ENCODE measurements around the gene PIGM. TPM values are rescaled to one million over a fixed set of nuclear protein-coding genes. Genes with fewer than 3 reads are reported as not detected.

Gene PIGM
- total and polyA plus RNA-seq, 2 of the 13 experiments (the other 11 are each of a cell fraction or from before 2014, with no cell fraction given): 3.4 to 4.6 TPM

DNA sequence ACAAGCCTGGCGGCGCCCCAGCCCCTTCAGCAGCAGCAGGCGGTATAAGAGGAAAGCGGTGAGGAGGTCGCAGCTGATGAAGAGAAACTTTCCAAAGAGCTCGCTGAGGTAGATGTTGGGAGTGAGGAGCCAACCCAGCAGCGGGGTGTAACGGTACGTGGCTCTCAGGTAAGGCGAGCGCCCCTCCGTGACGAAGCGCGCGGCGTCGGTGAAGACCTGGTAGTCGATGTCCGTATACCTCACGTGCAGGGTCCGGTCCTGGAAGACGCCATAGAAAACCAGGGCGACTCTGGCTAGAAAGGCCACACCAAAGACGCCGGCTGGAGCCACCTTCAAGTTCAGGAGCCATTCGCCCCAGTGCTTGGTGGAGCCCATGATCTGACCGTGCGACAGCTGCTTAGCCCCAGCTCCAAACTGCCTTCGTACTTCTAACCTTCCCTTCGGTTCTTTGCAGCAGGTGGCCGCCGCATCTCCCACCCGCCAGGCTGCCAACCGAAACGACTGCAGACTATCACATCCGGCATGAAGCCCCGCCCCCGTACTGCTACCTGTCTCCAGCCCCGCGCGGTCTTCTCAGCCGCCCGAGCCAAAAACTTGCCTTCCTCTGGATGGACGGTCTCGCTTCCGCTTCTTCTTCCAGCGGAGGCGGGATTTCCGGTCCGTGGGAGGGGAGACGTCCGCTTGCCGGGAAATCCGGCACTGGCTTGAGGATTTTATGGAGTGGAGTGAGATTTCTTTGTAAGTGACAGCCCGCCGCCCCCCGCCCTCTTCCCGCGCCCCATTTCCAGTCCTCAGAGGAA lies at the start of gene PIGM (continued):
- TF ChIP-seq ELF4 (CRISPR knock-in tag; IDR thresholded peaks at IDR 0.05; ENCODE audit: borderline replicate concordance) (peak; percentile 56; the same call in 1 of the 2 replicates), KMT2A (CRISPR knock-in tag; IDR thresholded peaks at IDR 0.05) (peak; percentile 76), ZNF207 (IDR thresholded peaks at IDR 0.05; ENCODE audit: borderline replicate concordance) (no peak), GATAD2A (CRISPR knock-in tag; IDR thresholded peaks at IDR 0.05) (peak; percentile 4; the same call in 1 of the 2 replicates), ASH2L (IDR thresholded peaks at IDR 0.05; ENCODE audit: insufficient read length, low read depth, low read length) (peak; percentile 24), ZNF557 (CRISPR knock-in tag; IDR thresholded peaks at IDR 0.05) (no peak), JARID2 (CRISPR knock-in tag; IDR thresholded peaks at IDR 0.05; ENCODE audit: insufficient replicate concordance) (peak; percentile 47), RAD21 (CRISPR knock-in tag; IDR thresholded peaks at IDR 0.05) (no peak), TSC22D2 (CRISPR knock-in tag; IDR thresholded peaks at IDR 0.05; ENCODE audit: borderline replicate concordance) (peak; percentile 72; the same call in 1 of the 2 replicates), EEA1 (CRISPR knock-in tag; IDR thresholded peaks at IDR 0.05; ENCODE audit: borderline replicate concordance) (no peak), NFE2L2 (IDR thresholded peaks at IDR 0.05; ENCODE audit: low read length) (no peak), RARA (CRISPR knock-in tag; IDR thresholded peaks at IDR 0.05) (0 out of 2 replicates have a peak, but pooled peaks have one; percentile 23), ZNF850 (CRISPR knock-in tag; conservative IDR thresholded peaks at IDR 0.05) (no peak), SMC3 (IDR thresholded peaks at IDR 0.05; ENCODE audit: low read length) (no peak), ARHGAP35 (CRISPR knock-in tag; IDR thresholded peaks at IDR 0.05; ENCODE audit: borderline replicate concordance) (0 out of 2 replicates have a peak, but pooled peaks have one; percentile 20), ZNF343 (CRISPR knock-in tag; IDR thresholded peaks at IDR 0.05) (no peak), ZNF547 (CRISPR knock-in tag; IDR thresholded peaks at IDR 0.05) (peak; percentile 73), ZNF569 (CRISPR knock-in tag; IDR thresholded peaks at IDR 0.05; ENCODE audit: borderline replicate concordance) (no peak), ZMYM3 (CRISPR knock-in tag; IDR thresholded peaks at IDR 0.05) (no peak)
- TF ChIP-seq, protein P1, sequence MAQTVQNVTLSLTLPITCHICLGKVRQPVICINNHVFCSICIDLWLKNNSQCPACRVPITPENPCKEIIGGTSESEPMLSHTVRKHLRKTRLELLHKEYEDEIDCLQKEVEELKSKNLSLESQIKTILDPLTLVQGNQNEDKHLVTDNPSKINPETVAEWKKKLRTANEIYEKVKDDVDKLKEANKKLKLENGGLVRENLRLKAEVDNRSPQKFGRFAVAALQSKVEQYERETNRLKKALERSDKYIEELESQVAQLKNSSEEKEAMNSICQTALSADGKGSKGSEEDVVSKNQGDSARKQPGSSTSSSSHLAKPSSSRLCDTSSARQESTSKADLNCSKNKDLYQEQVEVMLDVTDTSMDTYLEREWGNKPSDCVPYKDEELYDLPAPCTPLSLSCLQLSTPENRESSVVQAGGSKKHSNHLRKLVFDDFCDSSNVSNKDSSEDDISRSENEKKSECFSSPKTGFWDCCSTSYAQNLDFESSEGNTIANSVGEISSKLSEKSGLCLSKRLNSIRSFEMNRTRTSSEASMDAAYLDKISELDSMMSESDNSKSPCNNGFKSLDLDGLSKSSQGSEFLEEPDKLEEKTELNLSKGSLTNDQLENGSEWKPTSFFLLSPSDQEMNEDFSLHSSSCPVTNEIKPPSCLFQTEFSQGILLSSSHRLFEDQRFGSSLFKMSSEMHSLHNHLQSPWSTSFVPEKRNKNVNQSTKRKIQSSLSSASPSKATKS (CRISPR knock-in tag; IDR thresholded peaks at IDR 0.05): no peak
- TF ChIP-seq, protein P2, sequence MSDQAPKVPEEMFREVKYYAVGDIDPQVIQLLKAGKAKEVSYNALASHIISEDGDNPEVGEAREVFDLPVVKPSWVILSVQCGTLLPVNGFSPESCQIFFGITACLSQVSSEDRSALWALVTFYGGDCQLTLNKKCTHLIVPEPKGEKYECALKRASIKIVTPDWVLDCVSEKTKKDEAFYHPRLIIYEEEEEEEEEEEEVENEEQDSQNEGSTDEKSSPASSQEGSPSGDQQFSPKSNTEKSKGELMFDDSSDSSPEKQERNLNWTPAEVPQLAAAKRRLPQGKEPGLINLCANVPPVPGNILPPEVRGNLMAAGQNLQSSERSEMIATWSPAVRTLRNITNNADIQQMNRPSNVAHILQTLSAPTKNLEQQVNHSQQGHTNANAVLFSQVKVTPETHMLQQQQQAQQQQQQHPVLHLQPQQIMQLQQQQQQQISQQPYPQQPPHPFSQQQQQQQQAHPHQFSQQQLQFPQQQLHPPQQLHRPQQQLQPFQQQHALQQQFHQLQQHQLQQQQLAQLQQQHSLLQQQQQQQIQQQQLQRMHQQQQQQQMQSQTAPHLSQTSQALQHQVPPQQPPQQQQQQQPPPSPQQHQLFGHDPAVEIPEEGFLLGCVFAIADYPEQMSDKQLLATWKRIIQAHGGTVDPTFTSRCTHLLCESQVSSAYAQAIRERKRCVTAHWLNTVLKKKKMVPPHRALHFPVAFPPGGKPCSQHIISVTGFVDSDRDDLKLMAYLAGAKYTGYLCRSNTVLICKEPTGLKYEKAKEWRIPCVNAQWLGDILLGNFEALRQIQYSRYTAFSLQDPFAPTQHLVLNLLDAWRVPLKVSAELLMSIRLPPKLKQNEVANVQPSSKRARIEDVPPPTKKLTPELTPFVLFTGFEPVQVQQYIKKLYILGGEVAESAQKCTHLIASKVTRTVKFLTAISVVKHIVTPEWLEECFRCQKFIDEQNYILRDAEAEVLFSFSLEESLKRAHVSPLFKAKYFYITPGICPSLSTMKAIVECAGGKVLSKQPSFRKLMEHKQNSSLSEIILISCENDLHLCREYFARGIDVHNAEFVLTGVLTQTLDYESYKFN (CRISPR knock-in tag; conservative IDR thresholded peaks at IDR 0.05): no peak; the same call in 1 of the 2 replicates
- TF ChIP-seq, protein P3, sequence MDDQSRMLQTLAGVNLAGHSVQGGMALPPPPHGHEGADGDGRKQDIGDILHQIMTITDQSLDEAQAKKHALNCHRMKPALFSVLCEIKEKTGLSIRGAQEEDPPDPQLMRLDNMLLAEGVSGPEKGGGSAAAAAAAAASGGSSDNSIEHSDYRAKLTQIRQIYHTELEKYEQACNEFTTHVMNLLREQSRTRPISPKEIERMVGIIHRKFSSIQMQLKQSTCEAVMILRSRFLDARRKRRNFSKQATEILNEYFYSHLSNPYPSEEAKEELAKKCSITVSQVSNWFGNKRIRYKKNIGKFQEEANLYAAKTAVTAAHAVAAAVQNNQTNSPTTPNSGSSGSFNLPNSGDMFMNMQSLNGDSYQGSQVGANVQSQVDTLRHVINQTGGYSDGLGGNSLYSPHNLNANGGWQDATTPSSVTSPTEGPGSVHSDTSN (CRISPR knock-in tag; IDR thresholded peaks at IDR 0.05; ENCODE audit: borderline replicate concordance): no peak
- TF ChIP-seq, protein P4, sequence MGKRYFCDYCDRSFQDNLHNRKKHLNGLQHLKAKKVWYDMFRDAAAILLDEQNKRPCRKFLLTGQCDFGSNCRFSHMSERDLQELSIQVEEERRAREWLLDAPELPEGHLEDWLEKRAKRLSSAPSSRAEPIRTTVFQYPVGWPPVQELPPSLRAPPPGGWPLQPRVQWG (CRISPR knock-in tag; IDR thresholded peaks at IDR 0.05; ENCODE audit: borderline replicate concordance, low read depth): no peak
